WERI-Rb-1 (cell line): ENCODE measurements around the gene FADS6.

Experiments used
- DNase-seq: peaks from one replicate; pipeline ENCODE4 v3.0.0-alpha.2; 2020
- H3K27ac ChIP-seq: fragments of 250-450 bp; sonication (Bioruptor Pico); 2 replicates; pipeline ENCODE4 v1.5.1; 2020; ENCODE audit warnings: mild to moderate bottlenecking, moderate library complexity
- H3K27me3 ChIP-seq: fragments of 250-450 bp; sonication (Bioruptor Pico); 2 replicates; pipeline ENCODE4 v1.5.1; 2021; ENCODE audit warnings: mild to moderate bottlenecking, low read depth, moderate library complexity; ENCODE audit not compliant: insufficient read depth, severe bottlenecking
- H3K36me3 ChIP-seq: fragments of 250-450 bp; sonication (Bioruptor Pico); 2 replicates; pipeline ENCODE4 v1.5.1; 2020; ENCODE audit warnings: mild to moderate bottlenecking, moderate library complexity
- H3K4me3 ChIP-seq: 2 replicates; pipeline ENCODE4 v1.5.1; 2011; ENCODE audit warnings: low read depth, mild to moderate bottlenecking, control low read depth, low read length
- H3K9me3 ChIP-seq: fragments of 250-450 bp; sonication (Bioruptor Pico); 2 replicates; pipeline ENCODE4 v1.5.1; 2021; ENCODE audit warnings: mild to moderate bottlenecking, moderate library complexity; ENCODE audit not compliant: severe bottlenecking
- TF ChIP-seq, protein P1 (sequence below): IDR thresholded peaks from 2 replicates; pipeline ENCODE4 v1.5.1; 2011; ENCODE audit warnings: low read depth, mild to moderate bottlenecking, control low read depth, inconsistent platforms, low read length

FADS6 gene

DNA sequence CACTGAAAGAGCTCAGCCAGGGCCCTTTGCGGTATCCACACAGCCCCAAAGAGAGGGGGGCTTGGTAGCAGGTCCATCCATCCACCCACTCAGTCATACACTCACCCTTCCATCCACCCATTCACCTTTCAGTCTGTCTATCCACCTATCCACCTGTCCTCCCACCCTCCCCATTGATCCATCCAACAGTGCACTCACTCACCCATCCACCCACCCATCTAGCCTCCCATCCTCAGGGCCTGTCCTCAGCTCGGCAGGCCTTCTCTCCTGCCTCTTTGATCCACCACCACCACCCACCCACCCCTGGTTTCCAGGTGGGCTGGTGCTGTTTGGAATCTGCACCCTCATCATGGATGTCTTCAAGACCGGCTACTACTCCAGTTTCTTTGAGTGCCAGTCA lies 31.8 kb upstream of the FADS6 start:
- TF ChIP-seq, protein P1, sequence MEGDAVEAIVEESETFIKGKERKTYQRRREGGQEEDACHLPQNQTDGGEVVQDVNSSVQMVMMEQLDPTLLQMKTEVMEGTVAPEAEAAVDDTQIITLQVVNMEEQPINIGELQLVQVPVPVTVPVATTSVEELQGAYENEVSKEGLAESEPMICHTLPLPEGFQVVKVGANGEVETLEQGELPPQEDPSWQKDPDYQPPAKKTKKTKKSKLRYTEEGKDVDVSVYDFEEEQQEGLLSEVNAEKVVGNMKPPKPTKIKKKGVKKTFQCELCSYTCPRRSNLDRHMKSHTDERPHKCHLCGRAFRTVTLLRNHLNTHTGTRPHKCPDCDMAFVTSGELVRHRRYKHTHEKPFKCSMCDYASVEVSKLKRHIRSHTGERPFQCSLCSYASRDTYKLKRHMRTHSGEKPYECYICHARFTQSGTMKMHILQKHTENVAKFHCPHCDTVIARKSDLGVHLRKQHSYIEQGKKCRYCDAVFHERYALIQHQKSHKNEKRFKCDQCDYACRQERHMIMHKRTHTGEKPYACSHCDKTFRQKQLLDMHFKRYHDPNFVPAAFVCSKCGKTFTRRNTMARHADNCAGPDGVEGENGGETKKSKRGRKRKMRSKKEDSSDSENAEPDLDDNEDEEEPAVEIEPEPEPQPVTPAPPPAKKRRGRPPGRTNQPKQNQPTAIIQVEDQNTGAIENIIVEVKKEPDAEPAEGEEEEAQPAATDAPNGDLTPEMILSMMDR, result no peak
- DNase-seq, result no peak
- H3K4me3 ChIP-seq, result no peak overlapping the region
- no peak overlapping the region for H3K27ac ChIP-seq
- no peaks in the 10 kb centered on the region for H3K9me3 ChIP-seq
- H3K27me3 ChIP-seq, result peaks cover 23% of the 10 kb centered on the region
- no peaks in the 10 kb centered on the region for H3K36me3 ChIP-seq

DNA sequence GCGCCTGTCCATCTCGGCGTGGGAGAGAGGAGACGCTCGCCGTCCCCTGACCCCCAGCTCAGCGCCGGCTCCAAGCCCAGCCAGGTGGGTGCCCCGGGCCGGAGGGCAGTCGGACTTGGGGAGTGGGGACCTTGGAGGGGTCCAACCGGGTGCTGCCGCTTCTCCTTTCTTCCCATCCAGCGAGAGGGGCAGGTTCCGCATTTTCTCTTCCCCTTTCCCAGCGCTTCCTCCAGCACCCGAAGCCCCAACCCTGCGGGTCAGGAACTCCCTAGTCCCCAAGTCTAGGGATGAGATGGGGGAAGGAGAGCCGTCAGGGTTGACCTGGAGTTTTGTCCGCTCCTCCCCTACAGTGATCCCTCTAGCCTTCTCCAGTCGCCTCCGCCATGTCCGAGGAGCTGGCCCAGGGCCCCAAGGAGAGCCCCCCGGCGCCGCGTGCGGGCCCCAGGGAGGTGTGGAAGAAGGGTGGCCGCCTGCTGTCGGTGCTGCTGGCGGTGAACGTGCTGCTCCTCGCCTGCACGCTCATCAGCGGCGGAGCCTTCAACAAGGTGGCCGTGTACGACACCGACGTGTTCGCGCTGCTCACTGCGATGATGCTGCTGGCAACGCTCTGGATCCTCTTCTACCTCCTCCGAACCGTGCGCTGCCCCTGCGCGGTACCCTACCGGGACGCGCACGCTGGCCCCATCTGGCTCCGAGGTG lies 31.0 kb upstream of the FADS6 start, which contains the start of gene OTOP2:
Gene OTOP2, plus strand, starts transcription at position 24 of the 699 bp plus-strand sequence. Its CDS starts 360 bp downstream, at position 384.
- Histone ChIP-seq H3K36me3 (no peaks in the 10 kb centered on the region), H3K27ac (no peak within 1 kb of the TSS), H3K4me3 (peak within 1 kb of the TSS; percentile 60), H3K9me3 (no peaks in the 10 kb centered on the region), H3K27me3 (peaks cover 23% of the 10 kb centered on the region)
- TF ChIP-seq, protein P1, result no peak
- DNase-seq, result no peak

DNA sequence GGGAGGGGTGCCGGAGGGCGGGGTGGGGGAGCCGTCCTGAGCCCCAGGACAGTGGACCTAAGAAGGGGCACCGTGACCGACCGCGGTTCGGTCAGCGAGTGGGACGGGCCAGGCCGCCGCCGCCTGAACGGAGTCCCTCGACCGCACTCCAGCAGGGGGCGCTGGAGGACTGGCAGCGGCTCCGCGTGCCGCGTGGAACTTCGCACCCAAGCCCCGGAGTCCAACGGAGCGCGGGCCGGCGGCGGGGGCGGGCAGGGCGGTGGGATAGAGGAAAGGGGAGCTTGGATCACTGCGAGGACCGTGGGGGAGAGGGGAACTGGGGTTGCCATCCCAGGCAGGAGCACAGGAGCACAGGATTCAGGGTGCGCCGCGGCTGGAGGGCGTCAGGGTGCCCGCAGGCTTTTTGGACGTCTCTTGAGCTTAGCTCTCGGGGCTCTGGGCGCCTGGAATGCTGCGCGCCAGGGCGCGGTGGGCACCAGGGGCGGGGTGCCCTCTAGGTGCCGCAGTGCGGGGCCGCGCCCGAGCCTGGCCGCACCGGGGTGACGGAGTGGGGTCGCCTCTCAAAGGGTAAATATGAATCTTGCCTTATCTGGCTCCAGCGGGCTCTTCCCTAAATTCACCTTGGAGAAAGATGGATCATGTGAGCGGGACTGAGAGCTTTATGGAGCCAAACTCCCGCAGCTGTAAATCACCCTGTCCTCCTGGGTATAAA lies 30.3 kb upstream of the FADS6 start:
- H3K36me3 ChIP-seq, result no peaks in the 10 kb centered on the region
- DNase-seq, result peak; percentile 84
- TF ChIP-seq, protein P1, result peak; percentile 94
- no peaks in the 10 kb centered on the region for H3K9me3 ChIP-seq
- peaks cover 23% of the 10 kb centered on the region for H3K27me3 ChIP-seq
- no peak overlapping the region for H3K27ac ChIP-seq
- peak overlapping the region; percentile 60 for H3K4me3 ChIP-seq

DNA sequence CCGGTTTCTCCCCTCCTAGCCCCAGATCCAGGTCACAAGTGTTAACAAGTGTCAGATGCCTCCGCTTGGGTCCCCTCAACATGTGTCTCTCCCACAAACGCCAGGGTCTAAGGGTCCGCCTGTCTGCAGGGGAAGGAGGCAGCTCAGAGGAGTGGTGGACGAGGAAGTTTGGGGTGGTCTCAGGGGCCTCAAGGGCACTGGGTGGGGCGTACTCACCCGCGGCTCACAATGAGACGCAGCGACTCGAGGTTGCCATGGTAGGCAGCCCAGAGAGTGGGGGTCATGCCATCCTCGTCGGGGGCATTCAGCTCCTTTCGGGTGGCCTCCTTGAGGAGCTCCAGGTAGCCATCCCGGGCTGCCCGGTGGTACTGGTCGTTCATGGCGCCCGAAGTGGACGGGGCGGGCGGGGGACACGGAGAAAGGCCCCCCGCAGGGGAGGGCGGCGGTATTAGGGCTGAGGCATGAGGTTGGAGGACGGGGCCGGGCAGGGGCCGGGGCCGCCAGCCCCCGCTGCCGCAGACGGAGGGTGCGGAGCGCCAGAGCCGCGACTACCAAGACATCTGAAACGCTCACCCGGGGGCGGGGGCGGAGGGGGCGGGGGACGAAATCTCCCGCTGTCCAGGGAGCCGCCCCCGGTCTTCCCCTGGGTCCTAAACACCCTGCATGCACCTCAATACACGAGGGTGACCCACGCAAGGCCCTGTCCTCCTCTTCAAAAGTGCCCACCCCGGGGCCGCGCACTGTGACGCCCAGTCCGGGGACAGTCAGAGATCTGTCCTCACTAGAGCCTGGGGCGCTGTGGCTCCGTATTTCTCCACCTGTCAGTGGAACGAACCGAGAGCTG lies 29.5 kb upstream of the FADS6 start, which contains the start of gene USH1G:
Gene USH1G, minus strand, starts transcription at position 562 of the 844 bp plus-strand sequence. Its CDS starts 182 bp downstream, at position 380.
- TF ChIP-seq, protein P1, result no peak
- Histone ChIP-seq H3K9me3 (no peaks in the 10 kb centered on the region), H3K4me3 (peak within 1 kb of the TSS; percentile 60), H3K27ac (no peak within 1 kb of the TSS), H3K36me3 (no peaks in the 10 kb centered on the region), H3K27me3 (peaks cover 23% of the 10 kb centered on the region)
- DNase-seq, result peak; percentile 50

DNA sequence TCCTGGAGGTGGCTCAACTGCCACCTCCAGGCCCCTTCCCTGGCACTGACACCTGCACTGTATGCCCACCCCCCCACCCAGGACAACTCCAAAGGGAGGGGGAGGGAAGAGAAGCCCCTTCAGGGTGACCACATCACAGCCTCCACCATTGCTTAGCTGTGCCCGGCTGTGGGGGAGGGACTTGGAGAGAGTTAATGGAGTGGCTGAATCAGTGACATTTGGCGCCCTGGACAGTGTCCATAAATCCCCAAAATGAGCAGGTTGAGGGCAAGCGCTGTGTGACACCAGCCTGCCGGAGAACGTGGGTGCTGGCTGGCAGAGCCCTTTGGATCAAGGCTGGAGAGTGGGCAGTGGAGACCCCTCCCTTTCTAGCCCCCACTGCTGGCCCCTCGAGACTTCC lies 28.7 kb upstream of the FADS6 start:
- H3K36me3 ChIP-seq, result no peaks in the 10 kb centered on the region
- no peak overlapping the region for H3K27ac ChIP-seq
- peaks cover 23% of the 10 kb centered on the region for H3K27me3 ChIP-seq
- no peaks in the 10 kb centered on the region for H3K9me3 ChIP-seq
- H3K4me3 ChIP-seq, result peak overlapping the region; percentile 60; the same call in 1 of the 2 replicates
- no peak for DNase-seq
- TF ChIP-seq, protein P1, result no peak
